Measurements from ENCODE around the gene IL4I1.

The IL4I1 gene

DNA sequence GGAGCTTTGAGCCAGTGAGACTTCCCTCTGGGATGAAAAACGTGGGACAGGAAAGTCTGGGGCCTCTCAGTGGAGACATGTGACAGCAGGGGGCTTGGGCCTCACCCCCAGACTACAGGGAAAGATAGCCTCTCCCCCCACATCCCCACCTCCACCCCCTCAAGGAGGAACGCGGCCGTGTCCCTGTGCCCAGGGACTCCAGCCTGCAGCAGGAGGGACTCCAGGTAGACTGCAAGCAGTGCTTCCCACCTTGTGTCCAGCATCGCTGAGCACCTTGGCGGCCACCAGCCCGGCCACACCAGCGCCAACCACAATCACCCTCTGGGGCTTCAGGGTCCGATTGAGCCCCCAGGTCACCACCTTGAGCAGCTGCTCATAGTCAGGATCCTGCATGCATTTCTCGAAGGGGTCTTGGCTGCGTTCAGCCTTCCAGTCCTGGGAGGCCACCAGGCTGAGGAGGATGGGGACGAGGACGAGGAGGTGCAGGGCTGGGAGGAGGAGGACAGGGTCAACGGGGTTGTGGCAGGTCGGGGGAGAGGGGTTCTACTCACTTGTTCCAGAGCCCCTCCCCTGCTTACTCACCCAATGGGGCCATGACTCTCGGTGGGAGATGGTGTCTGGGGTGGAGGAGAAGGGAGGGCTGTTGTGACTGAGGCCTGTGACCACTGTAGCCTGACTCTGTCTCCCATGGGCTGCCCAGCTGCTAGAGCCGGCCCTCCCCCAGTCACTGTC is 955 bp downstream of the IL4I1 start:
- no peak for DNase-seq (ENCODE audit: low read depth)

DNA sequence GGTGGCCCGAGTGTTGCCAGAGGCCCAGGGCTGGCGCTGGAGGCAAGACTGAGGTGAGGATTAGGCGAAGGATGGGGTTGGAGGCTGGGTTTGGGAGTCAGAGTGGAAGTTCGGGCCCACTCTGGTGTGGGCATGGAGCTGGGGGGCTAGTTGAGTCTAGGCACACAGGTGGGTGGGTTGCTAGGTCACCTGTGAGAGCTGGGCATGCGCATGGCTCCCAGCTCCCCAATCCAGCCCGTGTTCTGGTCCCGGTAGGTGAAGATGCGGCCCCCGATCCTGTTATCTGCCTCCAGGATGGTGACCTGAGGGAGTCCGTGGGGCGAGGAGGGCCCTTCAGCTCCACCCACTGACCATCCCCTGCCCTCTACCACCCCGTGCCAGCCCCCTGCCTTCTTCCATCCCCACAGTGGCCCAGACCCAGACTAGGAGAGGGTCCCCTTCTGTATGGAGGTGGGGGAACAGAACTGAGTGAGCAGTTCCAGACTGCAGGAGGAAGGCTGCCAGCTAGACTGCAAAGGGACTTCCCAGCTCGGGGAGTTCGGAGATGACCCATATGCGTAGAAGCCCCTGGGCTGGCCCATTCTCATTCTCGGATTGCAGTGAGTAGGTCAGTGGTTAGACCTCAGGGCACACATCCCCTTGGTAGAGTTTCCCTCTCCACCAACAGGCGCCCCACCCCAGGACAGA is 1.7 kb downstream of the IL4I1 start:
- no peak for DNase-seq (ENCODE audit: low read depth)

DNA sequence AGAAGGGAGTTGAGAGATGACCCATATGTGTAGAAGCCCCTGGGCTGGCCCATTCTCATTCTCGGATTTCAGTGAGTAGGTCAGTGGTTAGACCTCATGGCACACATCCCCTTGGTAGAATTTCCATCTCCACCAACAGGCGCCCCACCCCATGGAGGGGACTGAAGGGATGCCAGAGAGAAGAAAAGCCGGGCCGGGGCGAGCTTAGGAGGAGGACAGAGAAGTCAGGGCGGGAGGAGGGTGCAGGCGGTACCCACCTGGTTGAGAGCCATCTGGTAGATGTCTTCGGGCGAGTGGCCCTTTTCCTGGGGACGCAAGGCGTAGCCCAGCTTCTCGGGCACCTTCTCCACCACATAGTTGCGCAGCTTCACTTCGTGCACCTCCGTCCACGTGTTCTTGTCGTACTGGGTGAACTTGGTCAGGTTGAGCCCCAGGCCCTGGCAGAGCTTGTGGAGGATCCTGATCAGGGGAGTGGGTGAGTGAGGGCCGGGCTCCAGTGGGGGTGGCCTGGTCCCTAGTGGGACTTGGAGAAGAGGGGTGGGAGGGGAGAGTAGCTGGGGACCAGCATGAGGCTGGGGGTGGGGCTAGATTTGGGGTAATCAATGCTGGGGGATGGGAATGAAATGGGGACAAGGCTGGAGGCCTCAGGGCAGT is 2.5 kb downstream of the IL4I1 start:
- no peak for DNase-seq (ENCODE audit: low read depth)

DNA sequence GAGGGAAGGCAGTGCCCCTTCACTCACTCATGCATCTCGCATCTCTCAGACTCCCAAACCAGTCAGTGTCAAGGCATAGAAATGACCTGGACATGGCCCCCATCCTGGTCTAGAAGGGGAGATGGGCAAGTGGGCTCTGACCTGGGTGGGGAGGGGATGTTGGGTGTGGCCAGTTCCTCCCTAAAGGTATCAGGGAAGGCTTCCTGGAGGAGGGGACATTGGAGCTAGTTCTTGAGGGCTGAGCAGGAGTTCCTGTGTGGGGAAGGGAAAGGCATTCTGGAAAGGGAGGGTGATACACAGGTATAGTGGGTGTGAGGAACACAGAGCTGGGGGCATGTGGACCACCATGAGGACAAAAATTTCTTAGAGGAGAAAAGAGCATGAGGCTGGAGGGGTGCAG is 4.0 kb downstream of the IL4I1 start:
- no peak for DNase-seq (ENCODE audit: low read depth)

DNA sequence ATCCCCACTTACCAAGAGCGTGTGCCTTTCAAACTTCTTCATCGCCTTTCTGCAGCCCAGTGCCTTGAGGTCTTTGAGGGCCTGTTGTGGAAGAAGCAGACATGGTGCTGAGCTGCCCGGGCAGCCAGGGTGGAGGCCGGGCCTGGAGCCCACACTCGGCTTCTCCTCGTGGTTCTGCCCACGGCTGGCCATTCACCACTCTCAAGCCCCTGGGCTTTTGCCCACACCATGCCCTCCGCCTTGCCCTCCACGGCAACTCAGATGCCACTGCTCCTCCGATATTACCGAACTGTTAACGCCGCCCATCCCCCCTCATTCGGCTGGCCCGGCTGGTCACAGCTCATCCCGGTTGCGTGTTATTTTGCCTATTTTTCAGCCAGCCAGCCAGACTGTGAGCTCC is 5.3 kb downstream of the IL4I1 start:
- no peak for DNase-seq (ENCODE audit: low read depth)

DNA sequence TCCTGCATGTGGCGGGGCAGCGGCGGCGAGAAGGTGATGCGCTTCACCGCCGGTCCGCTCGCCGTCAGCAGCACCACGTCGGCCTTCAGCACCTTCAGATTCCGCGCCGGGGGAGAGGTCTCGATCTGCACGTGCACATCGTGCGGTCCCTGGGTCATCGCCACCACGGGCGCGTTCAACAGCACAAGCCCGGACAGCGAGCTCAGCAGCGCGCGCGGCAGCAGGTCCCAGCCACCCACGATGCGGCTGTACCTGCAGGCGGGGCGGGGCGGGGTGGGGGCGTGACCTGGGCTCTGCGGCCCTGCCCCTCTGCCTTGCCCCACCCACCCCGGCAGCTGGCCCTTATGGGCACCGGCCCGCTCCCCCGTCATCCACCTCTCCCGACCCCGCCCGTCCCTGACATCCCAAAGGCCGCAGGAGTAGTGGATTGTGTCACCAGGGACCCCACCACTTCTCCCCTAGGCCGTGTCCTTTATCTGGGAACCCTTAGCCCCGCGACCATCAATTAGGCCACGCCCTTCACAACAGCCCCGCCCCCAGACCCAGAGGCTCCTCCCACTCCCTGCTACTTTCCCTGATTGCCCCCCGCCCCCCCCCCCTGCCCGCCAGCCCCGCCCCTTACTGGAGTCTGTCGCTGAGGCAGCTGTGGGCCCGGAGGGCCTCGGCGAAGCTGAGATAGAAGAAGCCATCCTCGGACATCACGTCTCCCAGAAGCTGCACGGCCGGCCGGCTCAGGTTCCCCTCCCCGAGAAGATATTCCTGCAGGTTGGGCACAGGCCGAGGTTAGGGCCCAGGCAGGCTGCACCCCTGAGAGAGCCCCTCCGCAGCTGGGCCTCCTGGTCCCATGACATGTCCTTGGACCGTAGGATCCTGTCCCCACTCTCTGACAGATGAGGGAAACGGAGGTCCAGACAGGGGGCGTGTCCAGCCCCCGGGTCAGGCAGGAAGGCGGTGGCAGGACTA is 6.1 kb downstream of the IL4I1 start:
- DNase-seq (ENCODE audit: low read depth) = no peak

DNA sequence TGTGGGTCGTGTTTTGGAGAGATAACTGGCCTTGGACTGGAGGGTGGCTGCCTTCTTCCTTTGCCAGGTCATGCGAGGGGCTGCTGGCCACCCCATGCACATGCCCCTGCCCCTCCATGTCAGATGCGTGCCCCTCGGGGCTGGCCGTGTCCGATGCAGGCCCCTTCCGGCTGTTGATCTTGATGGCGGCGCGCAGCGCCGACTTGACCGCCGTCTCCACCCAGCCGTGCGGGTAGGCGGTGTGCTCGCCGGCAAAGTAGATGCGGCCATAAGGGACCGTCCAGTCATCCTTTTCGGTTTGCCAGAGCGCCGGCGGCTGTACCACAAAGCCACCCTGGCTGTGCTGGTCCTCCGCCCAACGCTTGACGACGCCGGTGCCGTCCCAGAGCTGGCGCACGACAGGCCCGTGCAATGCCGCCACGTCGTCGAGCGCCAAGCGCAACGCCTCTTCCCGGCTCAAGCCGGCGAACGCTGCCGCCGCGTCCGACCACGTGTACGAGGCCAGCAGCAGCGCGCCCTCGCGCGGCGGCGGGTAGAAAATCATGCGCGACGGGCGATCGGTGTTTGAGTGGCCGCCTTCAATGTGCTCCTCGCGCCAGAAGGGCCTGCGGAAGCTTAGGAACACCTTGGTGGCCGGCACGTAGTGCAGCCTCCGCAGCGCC is 6.9 kb downstream of the IL4I1 start:
- no peak for DNase-seq (ENCODE audit: low read depth)

DNA sequence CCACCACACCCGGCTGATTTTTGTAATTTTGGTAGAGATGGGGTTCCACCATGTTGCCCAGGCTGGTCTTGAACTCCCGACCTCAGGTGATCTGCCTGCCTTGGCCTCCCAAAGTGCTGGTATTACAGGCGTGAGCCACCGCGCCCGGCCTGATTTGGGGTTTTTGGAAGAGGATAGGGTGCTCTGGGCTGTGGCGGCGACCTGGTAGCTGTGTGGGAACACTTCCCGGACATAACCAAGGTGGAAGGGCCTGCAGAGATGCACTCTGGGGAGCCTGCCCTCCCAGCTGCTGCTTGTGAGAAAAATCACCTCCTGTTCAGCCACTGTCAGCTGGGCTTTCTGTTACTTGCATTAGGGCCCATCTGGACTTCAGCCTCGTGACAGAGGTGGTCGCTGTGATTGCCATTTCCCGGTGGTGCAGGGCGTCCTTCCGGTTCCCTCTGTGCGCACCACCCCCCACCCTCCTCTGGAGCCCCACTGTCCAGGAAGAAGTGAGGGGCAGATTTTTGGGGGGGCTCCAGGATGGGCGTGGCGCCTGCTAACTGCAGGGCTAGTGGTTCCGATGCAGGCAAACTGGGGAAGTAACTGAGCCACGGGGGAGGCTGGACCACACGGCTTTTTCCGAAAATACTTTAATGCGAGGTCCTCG is 7.5 kb downstream of the IL4I1 start:
- no peak for DNase-seq (ENCODE audit: low read depth)

DNA sequence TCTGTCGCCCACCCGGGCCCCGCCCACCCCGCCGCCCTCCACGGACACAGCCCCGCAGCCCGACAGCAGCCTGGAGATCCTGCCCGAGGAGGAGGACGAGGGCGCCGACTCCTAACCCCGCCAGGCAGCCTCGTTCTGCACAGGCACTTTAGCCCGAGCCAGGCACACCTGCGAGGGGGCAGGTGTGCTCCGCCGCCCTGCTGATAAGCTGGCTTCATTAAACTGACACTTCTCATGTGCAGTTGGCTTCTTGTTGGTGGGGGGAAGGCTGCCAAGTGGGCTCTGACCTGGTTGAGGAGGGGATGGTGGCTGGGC is 8.2 kb downstream of the IL4I1 start:
- no peak for DNase-seq (ENCODE audit: low read depth)

DNA sequence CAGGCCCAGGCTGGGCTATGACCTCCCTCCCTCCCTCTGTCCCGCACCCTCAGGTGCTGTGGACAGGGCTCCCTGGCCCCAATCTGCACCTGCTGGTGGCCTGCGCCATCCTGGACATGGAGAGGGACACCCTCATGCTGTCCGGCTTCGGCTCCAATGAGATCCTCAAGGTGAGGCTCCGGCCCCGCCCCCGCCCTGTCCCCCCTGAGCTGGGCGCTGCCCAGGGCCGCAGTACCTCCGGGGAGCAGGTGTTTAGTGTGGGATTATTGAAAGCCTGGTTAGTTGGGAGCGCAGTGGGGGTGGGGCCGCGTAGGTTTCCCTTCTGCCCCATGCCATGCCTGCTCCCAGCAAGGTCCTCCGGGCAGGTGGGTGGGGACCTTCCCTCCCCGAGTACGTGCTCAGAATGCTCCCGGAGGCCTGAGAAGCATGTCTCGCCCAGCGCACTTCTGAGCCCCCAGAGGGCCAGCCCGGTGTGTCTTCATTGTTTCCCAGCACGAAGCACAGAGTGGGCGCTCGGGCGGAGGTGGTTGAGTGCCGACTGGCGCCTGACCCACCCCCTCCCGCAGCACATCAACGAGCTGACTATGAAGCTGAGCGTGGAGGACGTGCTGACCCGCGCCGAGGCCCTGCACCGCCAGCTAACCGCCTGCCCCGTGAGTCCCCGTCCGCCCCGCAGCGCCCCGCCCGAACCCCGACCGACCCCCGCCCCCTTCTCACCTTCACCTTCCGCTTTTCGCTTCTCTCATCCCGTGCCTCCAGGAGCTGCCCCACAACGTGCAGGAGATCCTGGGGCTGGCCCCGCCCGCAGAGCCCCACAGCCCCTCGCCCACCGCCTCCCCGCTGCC is 8.8 kb downstream of the IL4I1 start:
- no peak for DNase-seq (ENCODE audit: low read depth)

- DNase-seq (ENCODE audit: low read depth) = no peak
Observed at GRCh38 chr19:49887037-49887664, 9.5 kb downstream of the IL4I1 start.

GRCh38 chr19:49884760-49885159 is 11.9 kb downstream of the IL4I1 start:
- no peak for DNase-seq (ENCODE audit: low read depth)

- DNase-seq (ENCODE audit: low read depth) = no peak
Observed at GRCh38 chr19:49884109-49884508, 12.6 kb downstream of the IL4I1 start.

DNA sequence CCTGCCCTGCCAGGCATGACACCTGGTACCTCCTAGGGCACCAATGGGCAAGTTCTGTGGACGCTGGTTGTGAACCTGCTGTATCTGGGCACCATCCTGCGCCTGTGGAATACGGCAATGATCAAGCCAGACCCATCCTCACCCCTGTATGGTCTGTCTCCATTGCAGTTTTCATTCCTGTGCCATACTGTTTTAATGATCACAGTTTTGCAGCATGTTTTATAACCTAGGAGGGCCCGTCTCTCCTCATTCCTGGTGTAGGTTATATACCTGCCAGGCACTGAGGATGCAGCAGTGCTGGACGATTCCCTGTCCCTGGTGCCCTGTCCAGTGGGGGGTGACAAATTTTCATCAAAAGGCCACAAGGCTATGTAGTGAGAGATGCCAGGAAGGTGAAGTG is 13.6 kb downstream of the IL4I1 start:
- no peak for DNase-seq (ENCODE audit: low read depth)

DNA sequence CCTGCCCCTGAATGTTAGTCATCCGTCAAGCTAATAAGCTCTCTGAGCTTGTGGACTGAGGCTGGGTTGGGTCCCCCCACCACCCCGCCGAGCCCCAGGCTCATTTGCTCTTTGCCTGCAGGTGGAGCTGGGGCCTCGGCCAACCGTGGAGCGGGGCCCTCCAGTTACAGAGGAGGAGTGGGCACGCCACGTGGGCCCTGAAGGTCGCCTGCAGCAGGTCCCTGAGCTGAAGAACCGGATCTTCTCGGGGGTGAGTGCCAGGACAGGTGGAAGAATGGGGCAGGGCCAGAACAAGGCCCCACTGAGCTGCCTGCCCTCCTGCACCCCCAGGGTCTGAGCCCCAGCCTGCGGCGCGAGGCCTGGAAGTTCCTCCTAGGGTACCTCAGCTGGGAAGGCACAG is 14.0 kb downstream of the IL4I1 start:
- DNase-seq (ENCODE audit: low read depth) = no peak

GRCh38 chr19:49881672-49882394 is 14.9 kb downstream of the IL4I1 start:
- DNase-seq (ENCODE audit: low read depth) = no peak

- no peak for DNase-seq (ENCODE audit: low read depth)
Observed at GRCh38 chr19:49881186-49881585, 15.5 kb downstream of the IL4I1 start.

DNA sequence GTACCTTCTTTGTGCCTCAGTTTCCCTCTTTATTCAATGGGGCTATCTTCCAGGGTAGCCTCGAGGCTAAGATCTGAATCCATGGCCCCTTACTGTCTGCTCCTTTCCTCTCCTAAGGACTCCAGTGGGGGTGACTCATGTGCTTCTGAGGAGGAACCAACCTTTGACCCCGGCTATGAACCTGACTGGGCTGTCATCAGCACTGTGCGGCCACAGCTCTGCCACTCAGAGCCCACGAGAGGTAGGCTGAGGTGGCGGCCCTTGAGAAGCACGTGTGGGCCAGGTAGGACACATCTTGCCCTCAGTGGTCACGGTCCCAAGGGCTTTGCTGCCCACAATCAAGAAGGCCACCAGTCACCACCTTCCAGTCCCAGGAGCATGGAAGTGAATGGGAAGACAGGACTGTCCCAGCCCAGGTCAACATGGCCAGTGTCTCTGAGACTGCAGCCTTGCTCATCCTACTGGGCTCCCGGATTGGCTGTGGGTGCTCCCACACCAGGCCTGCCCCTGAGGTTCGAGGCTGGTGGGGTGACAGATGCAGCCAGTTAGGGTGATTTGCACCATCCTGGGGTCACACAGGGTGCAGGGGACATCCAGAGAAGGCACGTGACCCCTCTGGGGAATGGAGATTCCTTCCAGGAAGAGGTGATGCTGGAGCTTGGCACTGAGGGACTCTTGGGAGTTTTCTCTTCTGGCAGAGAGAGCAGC is 16.4 kb downstream of the IL4I1 start:
- DNase-seq (ENCODE audit: low read depth) = no peak
